HEK293T (cell line): Measurements from ENCODE around the gene CEACAM6.

ENCODE experiments used
- ARNT ChIP-seq: fragments of 450-650 bp; IDR thresholded peaks from 2 replicates; pipeline ENCODE4 v1.6.1; 2017; ENCODE audit warnings: mild to moderate bottlenecking
- BHLHE40 ChIP-seq: fragments of 450-650 bp; IDR thresholded peaks from 2 replicates; pipeline ENCODE4 v1.6.1; 2016; ENCODE audit warnings: mild to moderate bottlenecking, moderate library complexity, borderline replicate concordance
- FOXA1 ChIP-seq: fragments of 450-650 bp; IDR thresholded peaks from 2 replicates; pipeline ENCODE4 v1.6.1; 2016; ENCODE audit warnings: mild to moderate bottlenecking
- FOXK2 ChIP-seq: fragments of 450-650 bp; IDR thresholded peaks from 2 replicates; pipeline ENCODE4 v1.6.1; 2016; ENCODE audit warnings: mild to moderate bottlenecking
- FOXM1 ChIP-seq: fragments of 450-650 bp; IDR thresholded peaks from 2 replicates; pipeline ENCODE4 v1.6.1; 2017; ENCODE audit warnings: mild to moderate bottlenecking, borderline replicate concordance
- HDGF ChIP-seq: fragments of 450-650 bp; IDR thresholded peaks from 2 replicates; pipeline ENCODE4 v1.6.1; 2017; ENCODE audit warnings: antibody characterized with exemption, borderline replicate concordance
- L3MBTL2 ChIP-seq: fragments of 450-650 bp; conservative IDR thresholded peaks from 2 replicates; pipeline ENCODE4 v1.6.1; 2016; ENCODE audit warnings: mild to moderate bottlenecking
- LEF1 ChIP-seq: fragments of 450-650 bp; IDR thresholded peaks from 2 replicates; pipeline ENCODE4 v1.6.1; 2017; ENCODE audit warnings: mild to moderate bottlenecking, borderline replicate concordance
- NFRKB ChIP-seq: fragments of 450-650 bp; IDR thresholded peaks from 2 replicates; pipeline ENCODE4 v1.6.1; 2016; ENCODE audit warnings: mild to moderate bottlenecking, moderate library complexity
- PKNOX1 ChIP-seq: fragments of 450-650 bp; IDR thresholded peaks from 2 replicates; pipeline ENCODE4 v1.6.1; 2016
- SP1 ChIP-seq: fragments of 450-650 bp; IDR thresholded peaks from 2 replicates; pipeline ENCODE4 v1.6.1; 2017
- SUZ12 ChIP-seq: fragments of 450-650 bp; IDR thresholded peaks from 2 replicates; pipeline ENCODE4 v1.6.1; 2016; ENCODE audit warnings: mild to moderate bottlenecking
- TARDBP ChIP-seq: fragments of 450-650 bp; IDR thresholded peaks from 2 replicates; pipeline ENCODE4 v1.6.1; 2016
- ZNF384 ChIP-seq: fragments of 450-650 bp; IDR thresholded peaks from 2 replicates; pipeline ENCODE4 v1.6.1; 2016

DNA sequence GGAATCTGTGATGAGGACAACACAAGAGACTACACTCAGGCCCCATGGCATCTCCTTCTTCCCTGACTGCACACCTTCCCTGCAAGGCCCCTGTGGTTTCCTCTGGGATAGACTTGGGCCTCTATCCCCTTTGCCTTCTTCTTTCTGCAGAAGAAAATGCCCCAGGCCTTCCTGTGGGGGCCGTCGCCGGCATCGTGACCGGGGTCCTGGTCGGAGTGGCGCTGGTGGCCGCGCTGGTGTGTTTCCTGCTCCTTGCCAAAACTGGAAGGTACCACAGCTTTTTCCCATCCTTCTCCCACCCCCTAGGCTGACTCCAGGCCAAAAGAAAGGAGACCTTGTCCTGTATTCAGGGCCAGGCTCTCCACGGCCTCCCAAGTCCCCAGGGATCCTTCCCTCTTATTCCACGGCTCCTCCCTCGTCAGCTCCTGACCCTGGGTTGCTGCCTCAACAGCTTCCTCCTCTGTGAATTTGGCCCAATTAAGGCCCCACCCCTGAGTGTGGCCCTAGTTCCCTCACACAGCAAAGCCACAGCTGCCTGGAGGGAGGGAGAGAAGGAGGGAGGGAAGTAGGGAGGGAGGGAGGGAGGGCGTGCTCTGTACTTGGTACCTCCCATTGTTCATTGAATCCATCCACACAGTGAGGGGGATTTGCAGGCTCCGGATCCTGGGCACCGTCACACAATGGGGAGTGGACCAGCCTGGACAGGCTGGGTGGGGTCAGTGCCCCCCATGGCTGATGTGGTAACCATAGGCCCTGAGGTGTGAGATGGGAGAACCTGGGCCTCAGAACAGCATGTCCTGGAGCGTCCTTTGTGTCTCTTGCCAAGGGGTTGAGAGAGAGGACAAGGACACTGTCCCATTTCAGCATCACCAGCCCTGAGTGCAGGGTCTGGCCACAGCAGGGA is 53.6 kb downstream of the CEACAM6 start:
- no peak for TF ChIP-seq LEF1
- TF ChIP-seq FOXA1 = no peak
- no peak for TF ChIP-seq NFRKB
- TF ChIP-seq ARNT = no peak
- no peak for TF ChIP-seq SUZ12
- TF ChIP-seq TARDBP = no peak
- TF ChIP-seq PKNOX1 = no peak
- no peak for TF ChIP-seq SP1
- no peak for TF ChIP-seq BHLHE40
- TF ChIP-seq FOXK2 = no peak
- no peak for TF ChIP-seq FOXM1
- no peak for TF ChIP-seq HDGF
- TF ChIP-seq L3MBTL2 = no peak
- TF ChIP-seq ZNF384 = no peak
